GM12874 (cell line): ENCODE measurements around the gene GNG2.

Source experiments
- TF ChIP-seq, protein P1 (sequence below): IDR thresholded peaks from 2 replicates; pipeline ENCODE4 v1.5.1; 2011; ENCODE audit warnings: low read depth, mild to moderate bottlenecking, control low read depth, low read length, moderate library complexity; ENCODE audit not compliant: insufficient read depth

Gene GNG2

DNA sequence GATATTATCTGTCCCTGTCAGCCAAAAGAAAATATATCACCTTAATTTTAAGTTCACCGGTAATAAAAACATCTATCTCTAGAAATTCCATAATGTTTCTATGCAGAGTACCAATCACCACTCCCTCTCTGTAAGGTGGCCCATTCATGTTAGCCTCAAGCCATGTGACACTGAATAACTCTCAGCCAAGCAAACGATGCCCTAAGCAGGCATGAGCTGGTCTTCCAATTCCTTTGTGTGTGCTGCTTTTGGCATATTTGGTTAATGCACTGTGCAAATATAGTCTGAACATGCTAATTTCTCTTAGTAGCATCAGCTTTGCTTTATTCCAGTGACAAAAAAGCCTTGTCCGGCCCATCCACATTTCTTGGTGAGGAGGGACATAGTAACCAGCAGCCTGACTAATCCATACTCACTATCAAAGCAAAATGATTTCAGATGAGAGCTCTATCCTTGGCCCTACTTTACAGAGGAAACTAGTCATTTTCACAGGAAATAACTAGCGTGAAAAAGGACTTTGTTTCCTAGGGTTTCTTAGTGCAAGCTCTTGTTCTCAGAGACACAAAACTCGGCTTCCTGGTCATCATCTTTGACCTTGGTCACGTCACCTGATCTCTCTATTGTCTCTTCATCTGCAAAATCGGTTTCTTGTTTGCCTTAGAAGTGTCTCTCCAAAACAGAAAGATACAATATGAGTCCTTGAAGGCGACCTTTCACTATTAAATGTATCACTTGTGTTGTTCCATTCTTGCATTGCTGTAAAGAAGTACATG lies 69.7 kb downstream of the GNG2 start:
- TF ChIP-seq, protein P1, sequence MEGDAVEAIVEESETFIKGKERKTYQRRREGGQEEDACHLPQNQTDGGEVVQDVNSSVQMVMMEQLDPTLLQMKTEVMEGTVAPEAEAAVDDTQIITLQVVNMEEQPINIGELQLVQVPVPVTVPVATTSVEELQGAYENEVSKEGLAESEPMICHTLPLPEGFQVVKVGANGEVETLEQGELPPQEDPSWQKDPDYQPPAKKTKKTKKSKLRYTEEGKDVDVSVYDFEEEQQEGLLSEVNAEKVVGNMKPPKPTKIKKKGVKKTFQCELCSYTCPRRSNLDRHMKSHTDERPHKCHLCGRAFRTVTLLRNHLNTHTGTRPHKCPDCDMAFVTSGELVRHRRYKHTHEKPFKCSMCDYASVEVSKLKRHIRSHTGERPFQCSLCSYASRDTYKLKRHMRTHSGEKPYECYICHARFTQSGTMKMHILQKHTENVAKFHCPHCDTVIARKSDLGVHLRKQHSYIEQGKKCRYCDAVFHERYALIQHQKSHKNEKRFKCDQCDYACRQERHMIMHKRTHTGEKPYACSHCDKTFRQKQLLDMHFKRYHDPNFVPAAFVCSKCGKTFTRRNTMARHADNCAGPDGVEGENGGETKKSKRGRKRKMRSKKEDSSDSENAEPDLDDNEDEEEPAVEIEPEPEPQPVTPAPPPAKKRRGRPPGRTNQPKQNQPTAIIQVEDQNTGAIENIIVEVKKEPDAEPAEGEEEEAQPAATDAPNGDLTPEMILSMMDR, result no peak

DNA sequence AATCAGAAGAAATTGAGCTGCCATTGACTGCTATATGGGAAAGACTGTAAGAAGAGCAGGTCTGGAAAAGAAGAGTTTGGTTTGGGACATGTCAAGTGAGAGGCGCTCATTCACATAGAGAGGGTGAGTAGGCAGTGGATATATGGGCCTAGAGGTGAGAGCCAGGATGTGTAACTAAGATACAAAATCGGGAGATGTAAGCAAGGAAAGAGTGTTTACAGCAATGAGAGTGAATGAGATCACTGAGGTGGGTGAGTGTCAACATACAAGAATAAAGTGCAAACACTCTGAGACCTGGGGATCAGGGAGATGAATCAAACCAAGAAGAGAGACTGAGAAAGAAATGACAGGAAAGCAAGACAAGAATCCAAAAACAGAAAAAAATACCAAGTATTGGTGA lies 70.9 kb downstream of the GNG2 start:
- TF ChIP-seq, protein P1, result no peak

- TF ChIP-seq, protein P1, result no peak
These were observed 72.8 kb downstream of the GNG2 start for GRCh38 chr14:51933191-51933590.

GRCh38 chr14:51938137-51938536 lies 77.7 kb downstream of the GNG2 start:
- TF ChIP-seq, protein P1, result no peak

DNA sequence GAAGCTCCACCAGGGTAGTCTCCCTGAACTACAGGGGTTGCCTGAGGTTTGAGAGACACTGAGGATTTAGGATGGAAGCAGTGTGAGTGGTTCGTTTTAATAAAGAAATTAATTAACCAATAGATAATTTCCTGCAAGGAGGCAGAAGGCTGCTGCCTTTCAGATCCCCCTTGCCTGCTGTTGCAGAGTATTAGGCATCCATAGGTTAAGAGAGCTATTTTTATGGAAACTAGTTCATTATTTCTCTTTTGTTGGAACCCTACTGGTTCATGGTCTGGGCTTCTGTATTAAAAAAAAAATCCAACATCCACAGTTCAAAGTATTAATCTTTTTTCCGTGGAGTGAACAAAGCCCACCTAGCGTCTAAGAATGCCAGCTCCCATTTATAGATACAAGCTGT lies 78.4 kb downstream of the GNG2 start:
- TF ChIP-seq, protein P1, result no peak

DNA sequence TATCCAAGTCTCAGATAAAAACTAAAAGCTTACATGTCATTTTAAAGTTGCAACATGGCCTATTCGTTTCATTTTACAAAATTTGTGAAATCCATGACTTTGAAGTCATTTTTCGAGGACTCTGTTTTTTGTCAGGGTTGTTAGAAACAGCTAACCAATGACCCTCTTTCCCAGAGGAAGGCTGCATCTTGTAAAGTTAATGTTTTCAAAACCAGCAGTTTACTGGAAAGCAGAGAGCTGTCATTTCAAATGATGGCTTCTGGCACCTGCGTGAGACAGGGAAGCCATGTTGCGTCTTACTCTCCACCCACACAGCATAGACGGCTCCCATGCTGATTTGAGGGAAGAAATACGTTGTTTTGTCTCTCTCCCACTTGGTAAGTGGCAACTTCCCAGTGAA lies 78.8 kb downstream of the GNG2 start:
- TF ChIP-seq, protein P1, result no peak

DNA sequence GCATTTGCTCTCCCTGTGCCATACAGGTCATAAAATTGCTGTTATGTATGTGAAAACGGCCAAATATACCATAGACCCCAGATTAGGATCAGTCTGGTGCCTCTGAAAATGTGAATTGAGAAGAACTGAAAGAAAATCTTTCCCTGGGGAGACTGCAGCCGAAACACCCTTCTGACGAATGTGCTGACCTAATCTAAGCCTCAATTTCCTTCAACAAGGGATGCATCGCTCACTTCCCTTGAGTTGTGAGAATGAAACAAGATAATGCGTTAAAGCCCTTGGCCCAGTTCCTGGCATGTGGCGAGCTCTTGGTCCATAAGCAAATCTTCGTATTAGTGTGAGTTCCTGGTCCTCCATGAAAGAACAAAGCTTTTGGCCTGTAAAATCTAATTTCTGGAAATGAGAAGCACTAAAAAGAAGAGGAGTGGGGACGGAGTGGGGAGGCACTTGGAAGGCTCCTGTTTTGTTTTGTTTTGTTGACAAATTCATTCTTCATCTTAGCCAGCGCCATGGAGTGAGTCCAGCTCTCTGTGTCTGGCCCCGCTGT lies 79.4 kb downstream of the GNG2 start:
- TF ChIP-seq, protein P1, result no peak
